NCI-H82 treated with DMSO at 0.1 percent for 48 hours (cell line): ENCODE measurements around the gene WDR20.
"Not testable (repeated sequence)": the region's sequence is repeated elsewhere in the genome, so short reads cannot be mapped to it uniquely, and the experiment has no call there.

Source experiments
- DNase-seq: peaks from one replicate; lab custom pipeline; 2025; ENCODE audit not compliant: unreplicated experiment; lab: John Stamatoyannopoulos, UW

The WDR20 gene

DNA sequence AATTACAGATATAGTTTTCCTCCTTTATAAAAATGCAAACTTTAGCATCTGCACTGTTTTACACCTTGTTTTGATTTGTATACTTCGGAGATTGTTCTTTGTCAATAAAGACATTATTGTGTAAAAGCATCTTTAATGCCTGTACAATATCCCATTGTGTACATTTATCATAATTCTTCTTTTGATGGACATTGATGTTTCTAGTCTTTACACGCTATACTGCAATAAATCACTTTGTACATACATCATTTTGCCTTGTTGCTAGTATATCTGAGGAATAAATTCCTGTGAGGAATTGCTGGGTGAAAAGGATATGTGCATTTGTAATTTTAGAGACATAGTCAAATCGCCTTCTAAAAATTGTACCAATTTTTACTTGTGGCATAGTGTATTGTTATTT is 30.4 kb downstream of the WDR20 start:
- no peak for DNase-seq

DNA sequence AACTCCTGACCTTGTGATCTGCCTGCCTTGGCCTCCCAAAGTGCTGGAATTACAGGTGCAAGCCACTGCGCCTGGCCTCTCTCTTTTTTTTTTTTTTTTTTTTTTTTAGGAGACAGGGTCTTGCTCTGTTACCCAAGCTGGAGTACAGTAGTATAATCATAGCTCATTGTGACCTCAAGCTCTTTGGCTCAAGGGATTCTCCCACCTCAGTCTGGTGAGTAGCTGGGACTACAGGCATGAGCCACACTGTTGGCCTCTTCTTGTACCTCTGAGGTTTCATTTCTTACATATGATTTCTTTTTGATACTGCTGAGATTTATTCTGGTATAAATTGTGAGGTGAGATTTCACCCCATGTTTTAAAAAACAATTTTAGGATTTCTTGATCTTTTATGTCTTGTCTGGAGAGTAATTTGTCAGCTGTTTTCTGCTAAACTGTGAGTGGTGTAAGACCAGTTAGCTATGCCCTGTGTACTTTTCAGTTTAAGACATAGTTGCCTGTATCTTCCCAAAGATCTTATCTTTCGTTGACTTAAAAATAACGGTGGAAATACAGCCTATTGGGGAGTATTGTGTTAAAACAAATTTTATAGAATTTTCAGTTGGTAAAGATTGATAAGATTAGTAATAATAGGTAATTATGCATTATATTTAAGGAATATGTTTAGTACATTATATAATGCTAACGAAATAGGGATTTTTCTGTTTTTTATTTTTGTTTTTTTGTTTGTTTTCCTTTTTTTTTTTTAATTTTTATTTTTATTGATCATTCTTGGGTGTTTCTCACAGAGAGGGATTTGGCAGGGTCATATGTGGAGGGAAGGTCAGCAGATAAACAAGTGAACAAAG is 31.7 kb downstream of the WDR20 start:
- peak; percentile 23 for DNase-seq

DNA sequence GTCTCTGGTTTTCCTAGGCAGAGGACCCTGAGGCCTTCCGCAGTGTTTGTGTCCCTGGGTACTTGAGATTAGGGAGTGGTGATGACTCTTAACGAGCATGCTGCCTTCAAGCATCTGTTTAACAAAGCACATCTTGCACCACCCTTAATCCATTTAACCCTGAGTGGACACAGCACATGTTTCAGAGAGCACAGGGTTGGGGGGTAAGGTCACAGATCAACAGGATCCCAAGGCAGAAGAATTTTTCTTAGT is 32.2 kb downstream of the WDR20 start:
- DNase-seq, result not testable (repeated sequence)

DNA sequence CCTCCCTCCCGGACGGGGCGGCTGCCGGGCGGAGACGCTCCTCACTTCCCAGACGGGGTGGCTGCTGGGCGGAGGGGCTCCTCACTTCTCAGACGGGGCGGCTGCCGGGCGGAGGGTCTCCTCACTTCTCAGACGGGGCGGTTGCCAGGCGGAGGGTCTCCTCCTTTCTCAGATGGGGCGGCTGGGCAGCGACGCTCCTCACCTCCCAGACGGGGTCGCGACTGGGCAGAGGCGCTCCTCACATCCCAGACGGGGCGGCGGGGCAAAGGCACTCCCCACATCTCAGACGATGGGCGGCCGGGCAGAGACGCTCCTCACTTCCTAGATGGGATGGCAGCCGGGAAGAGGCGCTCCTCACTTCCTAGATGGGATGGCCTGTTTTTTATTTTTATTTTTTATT is 33.0 kb downstream of the WDR20 start:
- not testable (repeated sequence) for DNase-seq

DNA sequence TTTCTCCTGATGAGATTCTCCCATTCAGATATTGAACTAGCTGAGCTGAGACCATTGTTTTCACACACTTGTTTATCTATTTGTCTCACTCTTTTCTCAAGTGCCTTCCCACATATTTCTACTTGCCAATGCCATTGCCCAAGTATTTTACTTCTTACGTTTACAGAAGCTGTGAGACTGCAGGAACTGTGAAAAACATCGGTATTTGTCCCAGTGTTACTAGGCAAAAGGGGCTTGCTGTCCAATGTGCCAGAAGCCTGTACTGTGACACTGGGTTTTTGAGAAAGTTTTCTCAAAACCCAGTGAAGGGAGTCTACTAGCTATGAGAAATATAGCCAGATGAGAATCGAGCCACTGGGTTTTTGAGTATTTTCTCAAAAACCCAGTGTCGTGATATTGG is 37.5 kb downstream of the WDR20 start:
- DNase-seq, result no peak

DNA sequence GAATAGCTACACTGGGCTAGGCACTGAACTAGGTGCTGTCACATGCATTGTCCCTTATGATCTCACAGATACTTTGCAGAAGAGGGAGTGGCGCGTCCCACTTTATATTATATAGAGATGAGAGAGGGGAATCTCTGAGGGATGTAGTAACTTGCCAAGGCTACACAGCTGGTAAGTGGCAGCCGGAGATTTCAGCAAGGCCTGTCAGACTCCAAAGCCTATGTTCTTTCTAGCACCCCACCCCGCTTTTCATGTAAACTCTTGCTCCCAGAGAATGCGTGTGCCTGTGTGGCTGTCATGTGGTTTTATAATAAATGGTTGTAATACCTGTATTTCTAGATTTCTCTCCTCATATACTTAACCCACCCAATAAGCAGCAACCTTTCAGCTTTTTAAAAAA is 39.1 kb downstream of the WDR20 start:
- no peak for DNase-seq

DNA sequence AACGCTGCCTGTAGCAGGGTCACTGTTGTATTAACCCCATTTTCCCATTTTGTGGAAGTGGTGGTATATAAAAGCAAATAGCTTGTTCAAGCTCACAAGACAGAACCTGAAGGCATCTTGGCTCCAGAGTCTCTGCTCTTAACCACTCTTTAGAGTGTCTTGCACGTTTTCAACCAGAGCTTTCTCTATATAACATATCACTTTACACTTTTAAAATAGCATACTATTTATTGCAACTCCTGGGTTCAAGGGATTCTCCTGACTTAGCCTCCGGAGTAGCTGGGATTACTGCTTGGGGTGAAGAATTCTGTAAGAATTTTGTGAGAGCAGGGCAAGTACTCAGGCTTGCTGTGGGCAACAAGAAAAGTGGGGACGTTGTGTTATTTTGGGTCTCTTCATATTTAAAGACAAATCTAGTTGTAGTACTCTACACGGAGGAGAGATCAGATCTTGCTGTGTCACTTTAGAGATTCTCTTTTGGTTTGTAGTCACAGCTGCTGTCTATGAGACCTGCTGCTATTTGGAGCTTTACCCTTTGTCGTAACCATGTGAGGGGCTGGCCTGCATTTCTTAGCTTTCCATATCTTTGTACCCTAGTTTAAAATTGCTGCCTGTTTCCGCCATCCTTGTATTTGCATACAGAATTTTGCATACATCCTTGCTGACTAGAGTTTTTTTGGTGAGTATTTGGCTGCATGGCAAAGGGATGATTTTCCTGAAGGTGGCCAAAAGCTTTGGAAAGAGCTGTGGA is 40.7 kb downstream of the WDR20 start:
- no peak for DNase-seq

DNA sequence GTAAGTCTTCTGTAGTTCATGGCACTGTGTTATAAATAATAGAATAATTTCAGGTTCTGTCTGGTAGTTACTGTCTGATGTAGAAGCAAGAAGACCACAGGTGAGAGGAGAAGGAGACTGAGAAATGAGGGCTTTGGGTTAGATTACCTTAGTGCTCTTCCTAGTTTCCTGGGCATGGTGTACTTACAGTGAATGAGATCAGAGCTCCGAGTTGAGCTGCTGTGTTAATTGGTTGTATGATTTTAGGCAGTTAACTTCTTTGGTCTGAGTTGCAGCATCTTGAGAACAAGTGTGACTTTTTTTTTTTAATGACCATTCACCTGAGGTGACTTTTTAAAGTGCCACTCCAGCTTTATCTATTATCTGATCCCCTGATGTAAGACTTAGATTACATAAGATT is 41.5 kb downstream of the WDR20 start:
- no peak for DNase-seq

DNA sequence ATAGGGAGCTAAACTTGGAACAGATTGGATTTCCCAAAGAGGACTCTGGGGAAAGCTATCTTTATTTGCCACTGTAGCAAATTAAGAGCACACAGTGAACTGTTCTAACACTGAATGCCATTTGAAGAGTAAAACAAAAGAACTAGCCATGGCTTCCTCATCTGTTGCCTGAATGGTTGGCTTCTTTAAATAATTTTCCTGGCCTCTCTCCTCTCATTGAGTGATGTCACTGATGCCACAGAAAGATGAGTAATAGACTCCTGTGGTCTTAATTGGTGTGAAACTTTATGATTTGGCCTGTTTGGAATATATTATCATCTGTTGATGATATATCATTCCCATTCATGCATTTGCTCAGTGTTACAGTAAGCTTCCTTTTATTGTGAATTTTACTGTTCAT is 42.5 kb downstream of the WDR20 start:
- DNase-seq, result no peak

DNA sequence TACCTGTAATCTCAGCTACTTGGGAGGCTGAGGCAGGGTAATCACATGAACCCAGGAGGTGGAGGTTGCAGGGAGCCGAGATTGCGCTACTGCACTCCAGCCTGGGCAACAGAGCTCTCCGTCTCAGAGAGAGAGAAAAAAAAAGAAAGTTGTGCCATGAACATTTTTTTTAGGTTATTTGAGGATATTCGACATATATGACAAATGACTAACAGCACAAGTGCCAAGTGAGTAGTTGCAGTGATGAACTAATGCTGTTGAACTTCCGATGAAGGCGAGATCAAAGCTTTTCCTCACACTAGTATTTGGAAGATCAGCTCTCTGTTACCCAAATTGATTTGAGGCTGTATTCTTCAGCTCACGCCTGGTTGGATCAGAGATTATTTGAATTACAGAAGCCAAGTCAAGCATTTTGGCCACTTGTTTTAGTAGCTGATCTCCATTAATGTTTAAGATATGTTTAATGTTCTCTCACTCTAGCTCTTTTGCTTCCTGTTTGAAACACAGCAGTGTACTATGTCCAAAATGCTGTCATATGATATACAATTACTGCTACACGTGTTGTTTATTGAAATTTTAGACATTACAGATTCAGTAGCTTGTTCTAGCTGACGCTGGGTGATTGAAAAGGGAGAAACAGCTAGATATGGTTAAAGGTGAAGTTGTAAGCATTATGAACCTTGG is 43.4 kb downstream of the WDR20 start:
- DNase-seq, result no peak

DNA sequence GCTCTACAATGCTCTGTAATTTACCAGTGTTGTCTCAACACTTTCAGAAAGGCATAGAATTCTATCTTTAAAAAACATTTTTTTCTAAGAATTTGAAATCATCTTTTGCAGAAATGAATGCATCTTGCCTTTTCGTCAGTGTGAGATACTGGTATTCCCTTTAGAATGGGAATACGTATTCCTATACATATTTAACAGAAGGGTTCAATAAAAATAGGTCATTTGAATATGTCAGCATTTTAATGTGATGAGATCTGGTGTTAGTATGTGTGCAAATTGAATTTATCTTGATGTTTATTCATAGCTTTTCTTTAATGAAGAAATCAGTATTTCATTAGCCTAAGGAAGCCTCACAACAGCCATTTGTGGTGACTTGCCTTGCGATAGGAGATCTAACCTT is 44.2 kb downstream of the WDR20 start:
- no peak for DNase-seq

DNA sequence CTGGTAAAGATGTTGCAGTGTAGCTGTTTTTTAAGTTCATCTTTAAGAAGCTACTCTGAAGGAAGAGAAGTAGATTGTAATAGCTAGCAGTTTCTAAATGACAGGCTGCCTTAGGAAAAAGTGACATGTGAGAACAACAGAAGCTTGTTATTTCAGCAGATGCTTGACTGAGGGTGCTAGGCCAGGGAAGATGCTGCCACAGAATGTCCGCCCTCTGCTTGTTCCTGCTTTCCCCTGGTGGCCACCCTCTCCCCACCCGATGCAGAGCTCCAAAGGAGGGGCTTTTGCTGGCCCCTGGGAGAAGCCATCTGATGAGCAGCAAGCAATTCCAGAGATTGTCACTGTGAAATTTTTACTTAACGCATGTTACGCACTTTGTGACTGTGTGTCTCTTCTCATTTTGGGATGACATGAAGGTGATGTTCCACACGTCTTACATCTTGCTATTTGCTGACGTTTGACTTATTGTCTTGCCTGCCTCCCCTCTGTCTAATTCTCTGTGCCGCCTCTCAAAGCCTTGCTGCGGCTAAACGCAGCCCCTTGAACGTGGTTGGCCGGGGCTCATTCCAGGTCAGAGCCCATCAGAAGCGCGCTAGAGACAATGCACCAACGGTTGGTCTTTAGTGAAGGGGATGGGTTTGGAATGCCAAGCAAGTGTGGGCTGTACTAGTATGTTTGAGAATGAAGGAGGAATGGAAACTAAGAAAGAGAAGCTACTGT is 44.8 kb downstream of the WDR20 start:
- DNase-seq, result no peak

DNA sequence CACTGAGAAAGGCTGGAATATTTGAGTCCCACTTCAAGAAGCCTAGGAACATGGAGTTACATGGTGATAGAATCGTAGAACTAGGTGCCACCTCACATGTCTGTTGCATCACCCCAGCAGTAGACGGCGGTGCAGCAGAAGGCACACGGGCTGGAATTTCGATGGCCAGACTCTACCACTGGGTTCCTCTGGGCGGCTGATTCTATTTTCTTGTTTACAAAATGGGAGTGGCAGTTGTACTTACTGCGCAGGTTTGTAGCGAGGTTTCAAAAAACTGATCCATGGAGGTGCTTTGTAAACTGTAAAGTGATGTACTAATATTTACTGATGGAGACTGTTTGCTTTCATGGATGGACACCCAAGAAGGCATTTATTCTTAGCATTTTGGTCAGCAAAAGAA is 45.7 kb downstream of the WDR20 start:
- DNase-seq, result no peak

DNA sequence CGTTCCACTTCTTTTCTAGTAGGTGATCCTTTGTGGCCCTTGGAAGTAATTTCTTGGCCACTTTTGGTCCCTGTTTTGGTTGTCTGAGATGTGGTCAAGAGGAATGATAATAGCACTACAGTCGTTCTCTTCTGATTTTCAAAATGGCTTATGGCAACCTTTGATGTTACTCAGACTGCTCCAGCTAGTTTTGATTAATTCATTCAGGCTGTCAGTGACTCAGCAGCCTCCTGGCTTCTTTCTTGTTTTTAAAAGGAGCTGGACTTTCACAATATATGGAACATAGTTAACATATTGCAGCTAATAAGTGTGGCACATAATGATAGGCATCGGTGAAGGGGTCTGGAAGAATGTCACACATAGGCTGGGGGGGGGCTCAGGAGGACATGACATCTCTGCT is 47.3 kb downstream of the WDR20 start:
- DNase-seq, result no peak

DNA sequence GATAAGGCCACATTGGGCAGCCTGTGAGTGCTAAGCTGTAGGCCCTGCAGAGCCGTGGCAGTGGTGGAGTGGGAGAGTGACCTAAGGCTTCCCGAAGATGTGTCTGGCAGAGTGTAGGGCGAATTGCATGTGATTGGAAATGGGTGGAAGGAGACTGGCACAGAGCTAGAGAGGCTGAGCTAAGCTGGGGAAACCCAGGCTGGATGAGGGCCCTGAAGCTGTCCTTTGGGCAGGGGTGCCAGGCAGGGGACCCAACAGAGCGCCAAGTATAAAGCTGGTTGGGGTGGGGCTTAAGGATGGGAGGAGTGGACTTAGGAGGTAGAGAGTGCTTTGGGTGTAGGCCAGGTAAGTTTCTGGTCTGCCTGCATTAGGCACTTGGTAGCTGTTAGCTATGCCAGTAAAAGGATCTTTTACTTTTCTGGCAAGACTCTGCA is 47.9 kb downstream of the WDR20 start:
- no peak for DNase-seq

DNA sequence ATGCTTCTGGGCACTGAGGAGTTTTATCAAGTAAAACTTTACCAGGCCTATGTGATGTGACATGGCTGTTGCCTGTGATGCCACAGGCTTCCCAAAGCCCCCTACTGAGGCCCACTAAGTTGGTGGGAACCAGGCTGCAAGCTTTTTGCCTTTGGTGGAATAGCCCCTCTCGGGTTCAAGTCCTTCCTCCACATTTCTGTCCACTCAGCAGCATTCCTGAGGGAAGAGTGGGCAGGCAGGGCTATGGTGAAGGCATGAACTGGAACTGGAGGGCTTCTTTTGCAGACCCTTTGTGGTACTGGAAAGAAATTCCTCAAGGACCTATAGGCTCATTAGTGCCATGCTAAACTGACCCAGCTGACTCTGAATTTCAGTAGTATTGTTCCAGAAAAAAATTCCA is 48.5 kb downstream of the WDR20 start:
- DNase-seq, result no peak

DNA sequence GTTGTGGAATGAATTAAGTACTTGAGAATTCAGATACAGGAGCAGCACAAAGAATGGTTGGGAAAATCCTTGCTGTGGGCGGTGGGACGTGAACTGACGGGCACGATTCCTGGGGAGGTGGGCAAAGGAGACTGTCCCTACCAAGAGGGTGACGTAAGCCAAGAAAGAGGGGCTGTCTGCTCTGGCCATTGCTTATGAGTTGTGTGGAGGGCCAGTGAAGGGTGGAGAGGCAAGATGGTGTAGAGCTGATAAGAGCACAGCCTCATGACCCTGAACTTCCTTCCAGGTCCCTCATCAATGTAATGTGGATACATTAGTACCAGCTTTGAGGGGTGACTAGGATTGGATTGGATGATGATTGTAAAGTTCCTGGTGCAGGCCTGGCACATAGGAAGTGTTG is 50.2 kb downstream of the WDR20 start:
- no peak for DNase-seq

DNA sequence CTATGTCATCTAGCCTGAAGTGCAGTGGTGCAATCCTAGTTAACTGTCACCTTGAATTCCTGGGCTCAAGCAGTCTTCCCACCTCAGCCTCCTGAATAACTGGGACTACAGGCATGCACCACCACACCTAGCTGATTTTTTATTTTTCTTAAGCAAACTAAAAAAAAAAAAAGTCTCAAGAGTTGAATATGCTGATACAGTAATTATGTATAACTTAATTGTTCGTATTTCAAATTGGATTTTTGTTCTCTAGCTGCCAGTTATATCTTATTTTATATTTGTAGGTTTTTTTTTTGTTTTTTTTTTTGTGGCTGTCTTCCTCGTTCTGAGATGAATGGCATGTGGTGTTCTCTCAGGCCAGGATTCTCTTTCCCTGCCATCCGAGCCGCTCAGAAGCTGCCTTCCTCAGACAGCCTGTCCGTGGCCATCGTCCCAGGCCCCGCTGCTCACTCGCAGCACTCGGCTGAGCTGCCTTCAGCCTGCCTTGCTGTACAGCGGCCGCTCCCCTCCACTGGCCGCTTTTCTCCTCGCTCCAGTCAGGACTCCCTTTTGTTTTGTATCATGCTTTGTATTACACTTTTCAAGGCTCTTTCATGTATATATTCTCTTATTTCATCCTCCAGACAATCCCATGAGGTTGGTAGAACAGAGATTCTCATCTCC is 53.3 kb downstream of the WDR20 start:
- no peak for DNase-seq

DNA sequence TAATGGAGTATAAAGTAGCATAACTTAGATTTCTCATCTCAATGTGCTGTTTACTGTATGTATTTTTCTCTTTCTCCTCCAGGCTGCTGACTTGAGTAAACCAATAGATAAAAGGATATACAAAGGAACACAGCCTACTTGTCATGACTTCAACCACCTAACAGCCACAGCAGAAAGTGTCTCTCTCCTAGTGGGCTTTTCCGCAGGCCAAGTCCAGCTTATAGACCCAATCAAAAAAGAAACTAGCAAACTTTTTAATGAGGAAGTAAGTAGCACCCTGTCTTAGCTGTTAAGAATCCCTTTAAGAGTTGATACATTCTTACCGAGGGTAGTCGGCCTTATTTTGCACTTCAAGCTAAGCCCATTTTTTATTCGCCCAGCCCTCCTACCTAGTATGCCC is 55.2 kb downstream of the WDR20 start:
- DNase-seq, result no peak

DNA sequence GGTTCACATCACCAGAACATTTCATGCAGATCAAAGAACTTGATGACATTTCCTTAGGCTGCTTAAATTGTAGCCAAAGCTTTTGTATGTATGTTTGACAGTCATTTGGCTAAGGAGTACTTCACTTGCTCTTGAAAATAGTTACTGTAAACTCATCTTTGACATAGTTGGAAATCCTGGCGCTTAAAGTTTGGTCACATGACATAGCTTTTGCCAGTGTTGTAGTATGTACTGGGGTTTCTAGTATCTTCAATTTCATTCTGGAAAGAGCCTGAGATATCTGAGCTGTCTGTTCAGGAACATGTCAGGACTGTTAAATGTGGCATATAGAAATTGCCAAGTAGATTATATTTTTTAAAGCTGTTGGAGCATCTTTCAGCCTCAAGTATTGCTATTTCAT is 55.7 kb downstream of the WDR20 start:
- no peak for DNase-seq
